SJCRH30 (cell line): Measurements from ENCODE around the gene SLC1A5. TPM values are rescaled to one million over a fixed set of nuclear protein-coding genes. Genes with fewer than 3 reads are reported as not detected.
"Not testable (repeated sequence)": the region's sequence is repeated elsewhere in the genome, so short reads cannot be mapped to it uniquely, and the experiment has no call there.

ENCODE experiments used
- DNase-seq, 2 experiments: peaks; one replicate each; pipeline ENCODE4 v3.0.0-alpha.2; 2015 to 2020
- H3K27ac ChIP-seq: fragments of 250-450 bp; sonication (Bioruptor Pico); 2 replicates; pipeline ENCODE4 v1.5.1; 2020; ENCODE audit warnings: mild to moderate bottlenecking, moderate library complexity
- H3K27me3 ChIP-seq: fragments of 250-450 bp; sonication (Bioruptor Pico); 2 replicates; pipeline ENCODE4 v1.5.1; 2020; ENCODE audit warnings: mild to moderate bottlenecking, moderate library complexity
- H3K36me3 ChIP-seq: fragments of 250-450 bp; sonication (Bioruptor Pico); 2 replicates; pipeline ENCODE4 v1.5.1; 2020; ENCODE audit warnings: mild to moderate bottlenecking, moderate library complexity
- H3K4me1 ChIP-seq: fragments of 250-450 bp; sonication (Bioruptor Pico); 2 replicates; pipeline ENCODE4 v1.5.1; 2020; ENCODE audit warnings: mild to moderate bottlenecking, moderate library complexity
- H3K4me3 ChIP-seq: fragments of 250-450 bp; sonication (Bioruptor Pico); 2 replicates; pipeline ENCODE4 v1.5.1; 2020; ENCODE audit warnings: mild to moderate bottlenecking, moderate library complexity
- H3K9me3 ChIP-seq: fragments of 250-450 bp; sonication (Bioruptor Pico); replicated peaks from 2 replicates; pipeline ENCODE4 v1.5.1; 2020; ENCODE audit warnings: mild to moderate bottlenecking, moderate library complexity
- total RNA-seq: library from RNA; depleted of rRNA; stranded (reverse); fragments of >200 nt; shearing (Covaris generic); gene quantifications from 2 replicates; pipeline ENCODE4 v1.2.3, GENCODE V29; 2014

SLC1A5 gene
- total RNA-seq, 1 experiment from 2014 or later = 71.6 TPM

DNA sequence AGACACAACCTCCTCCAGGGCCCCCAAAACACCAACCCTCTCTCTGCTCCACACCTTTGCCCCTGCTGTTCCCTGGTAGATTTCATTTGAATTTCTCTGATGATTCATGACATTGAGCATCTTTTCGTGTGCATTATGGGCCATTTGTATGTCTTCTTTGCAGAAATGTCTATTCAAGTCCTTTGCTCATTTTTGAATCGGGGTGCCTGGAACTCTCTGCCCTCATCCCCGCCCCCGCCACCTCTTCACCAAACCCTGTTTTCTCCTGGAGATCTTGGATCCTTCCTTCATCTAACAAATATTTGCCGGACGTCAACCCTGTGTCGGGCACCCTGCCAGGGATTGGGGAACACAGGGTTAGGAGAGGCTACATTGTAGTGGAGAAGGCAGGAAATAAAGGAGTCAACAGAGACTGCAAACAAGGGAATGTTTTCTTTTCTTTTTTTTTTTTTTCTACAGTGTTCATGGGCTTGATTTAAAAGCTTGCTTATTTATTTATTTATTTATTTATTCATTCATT lies 25.5 kb upstream of the SLC1A5 start:
- no peaks in the 10 kb centered on the region; the same call in 1 of the 2 replicates for H3K27me3 ChIP-seq
- H3K36me3 ChIP-seq = no peaks in the 10 kb centered on the region
- no peaks in the 10 kb centered on the region for H3K9me3 ChIP-seq
- DNase-seq = peak in 1 of 2 experiments; percentile 40
- H3K4me3 ChIP-seq = no peak overlapping the region
- H3K4me1 ChIP-seq = no peaks in the 10 kb centered on the region
- no peak overlapping the region for H3K27ac ChIP-seq

GRCh38 chr19:46812977-46813838 lies 24.8 kb upstream of the SLC1A5 start:
- Histone ChIP-seq H3K27me3 (no peaks in the 10 kb centered on the region; the same call in 1 of the 2 replicates), H3K4me1 (no peaks in the 10 kb centered on the region), H3K36me3 (no peaks in the 10 kb centered on the region), H3K27ac (no peak overlapping the region), H3K4me3 (no peak overlapping the region), H3K9me3 (no peaks in the 10 kb centered on the region)
- DNase-seq = no peak

GRCh38 chr19:46809534-46810272 lies 21.3 kb upstream of the SLC1A5 start:
- Histone ChIP-seq H3K9me3 (no peaks in the 10 kb centered on the region), H3K27ac (no peak overlapping the region), H3K4me3 (no peak overlapping the region), H3K36me3 (no peaks in the 10 kb centered on the region), H3K27me3 (no peaks in the 10 kb centered on the region; the same call in 1 of the 2 replicates), H3K4me1 (no peaks in the 10 kb centered on the region)
- no peak for DNase-seq

DNA sequence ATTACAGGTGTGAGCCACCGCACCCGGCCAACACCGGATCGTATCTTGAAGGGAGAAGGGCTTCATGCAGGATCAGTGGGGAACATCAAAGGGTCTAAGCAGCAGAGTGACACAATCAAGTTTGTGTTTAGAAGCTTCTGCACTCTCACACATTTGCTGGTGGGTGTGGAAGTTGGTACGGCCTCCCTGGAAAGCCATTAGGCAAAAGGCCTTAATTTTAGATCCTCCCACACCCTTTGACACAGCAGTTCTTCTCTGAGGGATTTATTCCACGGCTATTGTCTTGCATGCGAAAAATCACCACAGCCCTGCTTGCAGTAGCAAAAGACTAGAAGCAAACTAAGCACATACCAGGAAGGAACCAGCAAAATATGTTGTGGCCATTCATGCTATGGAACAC lies 18.3 kb upstream of the SLC1A5 start:
- no peaks in the 10 kb centered on the region for H3K36me3 ChIP-seq
- H3K27me3 ChIP-seq = no peaks in the 10 kb centered on the region
- DNase-seq = no peak
- H3K4me3 ChIP-seq = no peak overlapping the region
- H3K27ac ChIP-seq = no peak overlapping the region
- H3K4me1 ChIP-seq = no peaks in the 10 kb centered on the region
- no peaks in the 10 kb centered on the region for H3K9me3 ChIP-seq

- DNase-seq, H3K27me3 ChIP-seq, H3K4me3 ChIP-seq, H3K36me3 ChIP-seq, H3K4me1 ChIP-seq, H3K9me3 ChIP-seq, H3K27ac ChIP-seq: not testable (repeated sequence)
These were observed 16.0 kb upstream of the SLC1A5 start for GRCh38 chr19:46804432-46804831.

- Histone ChIP-seq H3K27ac (no peak overlapping the region), H3K9me3 (no peaks in the 10 kb centered on the region), H3K4me3 (no peak overlapping the region), H3K36me3 (no peaks in the 10 kb centered on the region), H3K27me3 (no peaks in the 10 kb centered on the region), H3K4me1 (no peaks in the 10 kb centered on the region)
- DNase-seq = no peak
These were observed 15.2 kb upstream of the SLC1A5 start for GRCh38 chr19:46803555-46803954.

- no peaks in the 10 kb centered on the region for H3K4me1 ChIP-seq
- no peak overlapping the region for H3K4me3 ChIP-seq
- DNase-seq = no peak
- no peak overlapping the region for H3K27ac ChIP-seq
- H3K9me3 ChIP-seq = no peaks in the 10 kb centered on the region
- no peaks in the 10 kb centered on the region for H3K27me3 ChIP-seq
- no peaks in the 10 kb centered on the region for H3K36me3 ChIP-seq
These were observed 13.8 kb upstream of the SLC1A5 start for GRCh38 chr19:46802152-46802551.

DNA sequence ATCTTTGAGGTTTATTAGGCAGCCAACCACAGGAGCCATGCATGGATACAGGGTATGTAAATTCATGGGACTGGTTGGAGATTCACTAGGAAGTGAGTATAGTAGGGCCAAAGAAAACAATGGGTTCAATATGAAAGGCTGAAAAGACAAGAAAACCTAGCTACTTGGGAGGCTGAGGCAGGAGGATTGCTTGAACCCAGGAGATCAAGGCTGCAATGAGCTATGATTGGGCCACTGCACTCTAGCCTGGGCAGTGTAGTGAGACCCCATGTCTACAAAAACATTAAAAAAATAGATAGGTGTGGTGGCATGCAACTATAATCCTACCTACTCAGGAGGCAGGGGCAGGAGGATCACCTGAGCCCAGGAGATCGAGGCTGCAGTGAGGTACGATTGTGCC lies 10.3 kb upstream of the SLC1A5 start:
- H3K27ac ChIP-seq = no peak overlapping the region
- H3K4me1 ChIP-seq = peaks cover 14% of the 10 kb centered on the region
- no peaks in the 10 kb centered on the region for H3K9me3 ChIP-seq
- no peak overlapping the region for H3K4me3 ChIP-seq
- H3K27me3 ChIP-seq = no peaks in the 10 kb centered on the region
- H3K36me3 ChIP-seq = no peaks in the 10 kb centered on the region
- no peak for DNase-seq

DNA sequence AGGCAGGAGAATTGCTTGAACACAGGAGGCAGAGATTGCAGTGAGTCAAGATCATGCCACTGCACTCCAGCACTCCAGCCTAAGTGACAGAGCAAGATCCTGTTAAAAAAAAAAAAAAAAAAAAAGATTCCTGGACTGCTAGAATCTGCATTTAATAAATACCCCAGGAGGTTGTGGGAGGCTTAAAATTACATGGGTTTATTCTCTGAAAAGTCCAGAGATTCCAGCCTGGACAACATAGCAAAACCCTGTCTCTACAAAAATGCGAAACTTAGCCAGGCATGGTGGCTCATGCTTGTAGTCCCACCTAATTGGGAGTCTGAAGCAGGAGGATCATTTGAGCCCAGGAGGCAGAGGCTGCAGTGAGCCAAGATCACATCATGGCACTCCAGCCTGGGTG lies 9.5 kb upstream of the SLC1A5 start:
- Histone ChIP-seq H3K9me3 (no peaks in the 10 kb centered on the region), H3K4me3 (no peak overlapping the region), H3K27me3 (no peaks in the 10 kb centered on the region), H3K27ac (no peak overlapping the region), H3K36me3 (no peaks in the 10 kb centered on the region), H3K4me1 (peaks cover 22% of the 10 kb centered on the region)
- no peak for DNase-seq

DNA sequence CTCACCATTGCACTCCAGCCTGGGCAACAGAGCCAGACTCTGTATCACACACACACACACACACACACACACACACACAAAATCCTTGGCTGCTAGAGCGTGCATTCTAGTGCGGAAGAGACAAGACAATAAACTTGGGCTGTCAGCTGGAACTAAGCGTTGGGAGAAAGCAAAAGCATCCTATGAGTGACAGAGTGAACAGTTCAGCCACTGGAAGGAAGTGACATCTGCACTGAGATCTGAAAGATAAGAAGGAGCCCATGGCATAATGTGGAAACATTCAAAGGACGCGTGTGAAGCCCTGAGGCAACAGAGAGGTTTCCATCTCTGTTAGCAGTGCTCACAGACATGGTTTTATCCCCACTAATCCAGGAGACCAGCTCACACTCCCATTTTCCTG lies 3.5 kb upstream of the SLC1A5 start:
- Histone ChIP-seq H3K4me1 (peaks cover 36% of the 10 kb centered on the region), H3K27me3 (no peaks in the 10 kb centered on the region), H3K4me3 (no peak overlapping the region), H3K9me3 (no peaks in the 10 kb centered on the region), H3K36me3 (no peaks in the 10 kb centered on the region), H3K27ac (no peak overlapping the region)
- DNase-seq = peak; percentile 86 to 93

GRCh38 chr19:46789371-46789770 lies 977 bp upstream of the SLC1A5 start:
- Histone ChIP-seq H3K4me1 (peaks cover 31% of the 10 kb centered on the region), H3K36me3 (peaks cover 3% of the 10 kb centered on the region; the same call in 1 of the 2 replicates), H3K4me3 (no peak overlapping the region), H3K27me3 (no peaks in the 10 kb centered on the region), H3K9me3 (no peaks in the 10 kb centered on the region), H3K27ac (no peak overlapping the region)
- DNase-seq = no peak

DNA sequence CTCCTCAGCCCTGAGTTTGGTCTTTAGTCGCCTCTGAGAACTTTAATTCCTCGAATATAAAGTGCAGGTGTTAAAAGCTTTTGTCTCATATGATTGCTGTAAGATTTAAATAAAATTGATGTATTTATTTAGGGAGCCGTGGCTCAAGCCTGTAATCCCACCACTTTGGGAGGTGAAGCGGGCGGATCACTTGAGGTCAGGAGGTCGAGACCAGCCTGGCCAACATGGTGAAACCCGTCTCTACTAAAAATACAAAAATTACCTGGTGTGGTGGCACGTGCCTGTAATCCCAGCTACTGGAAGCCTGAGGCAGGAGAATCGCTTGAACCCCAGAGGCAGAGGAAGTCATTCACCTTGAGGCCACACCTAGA lies 559 bp upstream of the SLC1A5 start:
- Histone ChIP-seq H3K27me3 (no peaks in the 10 kb centered on the region), H3K9me3 (no peaks in the 10 kb centered on the region), H3K36me3 (peaks cover 6% of the 10 kb centered on the region), H3K4me1 (peaks cover 35% of the 10 kb centered on the region), H3K27ac (no peak overlapping the region), H3K4me3 (no peak overlapping the region)
- DNase-seq = no peak

- H3K27ac ChIP-seq = peak overlapping the region; percentile 88
- peaks cover 22% of the 10 kb centered on the region for H3K4me1 ChIP-seq
- DNase-seq = peak; percentile 73 to 76
- H3K36me3 ChIP-seq = peaks cover 7% of the 10 kb centered on the region
- H3K4me3 ChIP-seq = peak overlapping the region; percentile 68
- H3K9me3 ChIP-seq = no peaks in the 10 kb centered on the region
- H3K27me3 ChIP-seq = no peaks in the 10 kb centered on the region
These were observed 798 bp downstream of the SLC1A5 start for GRCh38 chr19:46787331-46788261.

DNA sequence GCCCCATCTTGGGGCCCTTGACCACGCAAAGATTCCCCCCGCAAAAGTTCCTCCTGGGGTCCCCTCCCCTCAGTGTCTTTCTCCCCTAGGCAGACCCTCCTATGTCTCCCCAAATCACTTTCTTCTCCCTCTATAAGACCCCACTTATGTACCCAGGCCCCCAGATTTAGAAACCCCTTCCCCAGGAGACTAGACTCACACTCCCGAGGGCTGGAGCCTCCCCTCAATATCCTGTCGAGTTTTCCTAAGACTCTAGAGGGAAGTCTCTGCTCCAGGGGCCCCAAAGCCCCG lies 1.4 kb downstream of the SLC1A5 start:
- no peaks in the 10 kb centered on the region for H3K27me3 ChIP-seq

More for the DNA sequence above, 1.4 kb downstream of the SLC1A5 start:
- Histone ChIP-seq H3K9me3 (no peaks in the 10 kb centered on the region), H3K4me3 (peak overlapping the region; percentile 68), H3K27ac (peak overlapping the region; percentile 88), H3K36me3 (peaks cover 7% of the 10 kb centered on the region), H3K4me1 (peaks cover 16% of the 10 kb centered on the region)
- DNase-seq = no peak
